ENCODE results near the gene EIF2S1.

GRCh38 chr14:67413806-67414769 is 54.0 kb downstream of the EIF2S1 start:
- TF ChIP-seq, protein P1, sequence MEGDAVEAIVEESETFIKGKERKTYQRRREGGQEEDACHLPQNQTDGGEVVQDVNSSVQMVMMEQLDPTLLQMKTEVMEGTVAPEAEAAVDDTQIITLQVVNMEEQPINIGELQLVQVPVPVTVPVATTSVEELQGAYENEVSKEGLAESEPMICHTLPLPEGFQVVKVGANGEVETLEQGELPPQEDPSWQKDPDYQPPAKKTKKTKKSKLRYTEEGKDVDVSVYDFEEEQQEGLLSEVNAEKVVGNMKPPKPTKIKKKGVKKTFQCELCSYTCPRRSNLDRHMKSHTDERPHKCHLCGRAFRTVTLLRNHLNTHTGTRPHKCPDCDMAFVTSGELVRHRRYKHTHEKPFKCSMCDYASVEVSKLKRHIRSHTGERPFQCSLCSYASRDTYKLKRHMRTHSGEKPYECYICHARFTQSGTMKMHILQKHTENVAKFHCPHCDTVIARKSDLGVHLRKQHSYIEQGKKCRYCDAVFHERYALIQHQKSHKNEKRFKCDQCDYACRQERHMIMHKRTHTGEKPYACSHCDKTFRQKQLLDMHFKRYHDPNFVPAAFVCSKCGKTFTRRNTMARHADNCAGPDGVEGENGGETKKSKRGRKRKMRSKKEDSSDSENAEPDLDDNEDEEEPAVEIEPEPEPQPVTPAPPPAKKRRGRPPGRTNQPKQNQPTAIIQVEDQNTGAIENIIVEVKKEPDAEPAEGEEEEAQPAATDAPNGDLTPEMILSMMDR (IDR thresholded peaks at IDR 0.05 in 2 of 3, conservative IDR thresholded peaks at IDR 0.05 in 1 of 3; ENCODE audit: borderline replicate concordance in 1 of 3, insufficient read depth in 1 of 3, low read depth in 2 of 3, low read length in 2 of 3): no peak
- TF ChIP-seq ATF3 (IDR thresholded peaks at IDR 0.05) (no peak), POLR2A (IDR thresholded peaks at IDR 0.05; ENCODE audit: borderline replicate concordance, extremely low read depth, insufficient read depth, insufficient read length) (no peak), POLR2AphosphoS5 (IDR thresholded peaks at IDR 0.05; ENCODE audit: low read depth, low read length) (peak; percentile 68), SRF (IDR thresholded peaks at IDR 0.05; ENCODE audit: low read depth) (no peak), RAD21 (IDR thresholded peaks at IDR 0.05; ENCODE audit: low read depth) (no peak), YY1 (IDR thresholded peaks at IDR 0.05; ENCODE audit: extremely low read depth, insufficient replicate concordance, low read depth, low read length) (no peak), ZFX (IDR thresholded peaks at IDR 0.05) (no peak)
- TF ChIP-seq, protein P2, sequence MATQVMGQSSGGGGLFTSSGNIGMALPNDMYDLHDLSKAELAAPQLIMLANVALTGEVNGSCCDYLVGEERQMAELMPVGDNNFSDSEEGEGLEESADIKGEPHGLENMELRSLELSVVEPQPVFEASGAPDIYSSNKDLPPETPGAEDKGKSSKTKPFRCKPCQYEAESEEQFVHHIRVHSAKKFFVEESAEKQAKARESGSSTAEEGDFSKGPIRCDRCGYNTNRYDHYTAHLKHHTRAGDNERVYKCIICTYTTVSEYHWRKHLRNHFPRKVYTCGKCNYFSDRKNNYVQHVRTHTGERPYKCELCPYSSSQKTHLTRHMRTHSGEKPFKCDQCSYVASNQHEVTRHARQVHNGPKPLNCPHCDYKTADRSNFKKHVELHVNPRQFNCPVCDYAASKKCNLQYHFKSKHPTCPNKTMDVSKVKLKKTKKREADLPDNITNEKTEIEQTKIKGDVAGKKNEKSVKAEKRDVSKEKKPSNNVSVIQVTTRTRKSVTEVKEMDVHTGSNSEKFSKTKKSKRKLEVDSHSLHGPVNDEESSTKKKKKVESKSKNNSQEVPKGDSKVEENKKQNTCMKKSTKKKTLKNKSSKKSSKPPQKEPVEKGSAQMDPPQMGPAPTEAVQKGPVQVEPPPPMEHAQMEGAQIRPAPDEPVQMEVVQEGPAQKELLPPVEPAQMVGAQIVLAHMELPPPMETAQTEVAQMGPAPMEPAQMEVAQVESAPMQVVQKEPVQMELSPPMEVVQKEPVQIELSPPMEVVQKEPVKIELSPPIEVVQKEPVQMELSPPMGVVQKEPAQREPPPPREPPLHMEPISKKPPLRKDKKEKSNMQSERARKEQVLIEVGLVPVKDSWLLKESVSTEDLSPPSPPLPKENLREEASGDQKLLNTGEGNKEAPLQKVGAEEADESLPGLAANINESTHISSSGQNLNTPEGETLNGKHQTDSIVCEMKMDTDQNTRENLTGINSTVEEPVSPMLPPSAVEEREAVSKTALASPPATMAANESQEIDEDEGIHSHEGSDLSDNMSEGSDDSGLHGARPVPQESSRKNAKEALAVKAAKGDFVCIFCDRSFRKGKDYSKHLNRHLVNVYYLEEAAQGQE (IDR thresholded peaks at IDR 0.05; ENCODE audit: low read depth): no peak

Data from HCT116 (cell line).